ENCODE results near the gene PUS1.
"Not testable (repeated sequence)": the region's sequence is repeated elsewhere in the genome, so short reads cannot be mapped to it uniquely, and the experiment has no call there.

- TF ChIP-seq CTCF (IDR thresholded peaks at IDR 0.05); POLR2A (IDR thresholded peaks at IDR 0.05; ENCODE audit: low read depth): not testable (repeated sequence)
These were observed 19.8 kb downstream of the PUS1 start for GRCh38 chr12:131948713-131949430.

All from esophagus muscularis mucosa (tissue), 3 donors.